SK-N-SH treated with all-trans-retinoic acid at 6 μM for 48 hours (cell line): ENCODE results near the gene ST6GALNAC5.

Source experiments
- ESRRG ChIP-seq: fragments of 250-450 bp; sonication (Bioruptor Pico); IDR thresholded peaks from 2 replicates; pipeline ENCODE4 v1.6.1; 2021; ENCODE audit warnings: mild to moderate bottlenecking
- GLIS3 ChIP-seq: fragments of 250-450 bp; sonication (Bioruptor Pico); IDR thresholded peaks from 2 replicates; pipeline ENCODE4 v1.5.0; 2020; ENCODE audit warnings: mild to moderate bottlenecking, moderate library complexity
- TCF4 ChIP-seq: fragments of 250-450 bp; sonication (Bioruptor Pico); IDR thresholded peaks from 2 replicates; pipeline ENCODE4 v1.8.0; 2021; ENCODE audit warnings: mild to moderate bottlenecking, moderate library complexity, borderline replicate concordance

- TF ChIP-seq ESRRG (CRISPR knock-in tag): no peak
- TF ChIP-seq TCF4 (CRISPR knock-in tag): no peak
- TF ChIP-seq GLIS3 (CRISPR knock-in tag): no peak
Measured at GRCh38 chr1:77047575-77047974, 180.3 kb downstream of the ST6GALNAC5 start.
